ENCODE results near the gene MLF1. TPM values are rescaled to one million over a fixed set of nuclear protein-coding genes. Genes with fewer than 3 reads are reported as not detected.
A peak's percentile ranks its signal among the peaks of the same experiment; 100 is the strongest.

The MLF1 gene
- total RNA-seq, 4 donors from 2014 or later, result 1.3 to 5.9 (median 1.7) TPM

DNA sequence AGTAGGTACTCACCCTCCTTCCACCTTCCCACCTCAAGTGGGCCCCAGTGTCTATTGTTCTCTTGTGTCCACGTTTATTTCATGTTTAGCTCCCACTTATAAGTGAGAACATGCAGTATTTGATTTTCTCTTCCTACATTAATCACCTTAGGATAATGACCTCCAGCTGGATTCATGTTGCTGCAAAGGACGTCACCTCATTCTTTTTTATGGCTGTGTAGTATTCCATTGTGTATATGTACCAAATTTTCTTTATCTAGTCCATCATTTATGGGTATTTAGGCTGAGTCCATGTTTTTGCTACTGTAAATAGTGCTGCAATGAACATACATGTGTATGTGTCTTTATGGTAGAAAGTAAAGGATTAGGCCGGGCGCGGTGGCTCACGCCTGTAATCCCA lies 5.9 kb upstream of the MLF1 start:
- Histone ChIP-seq H3K36me3 (no peaks in the 10 kb centered on the region), H3K4me3 (no peak overlapping the region), H3K9me3 (no peaks in the 10 kb centered on the region), H3K4me1 (no peaks in the 10 kb centered on the region), H3K27ac (no peak overlapping the region), H3K27me3 (no peaks in the 10 kb centered on the region)
- WGBS, 2 donors, result 82 to 92% methylated on average over 2 to 5 of the region's 6 CpGs
- intact Hi-C loops (cut with DNase I), result no loop called here
- TF ChIP-seq CTCF (IDR thresholded peaks at IDR 0.05), result no peak
- no peak for TF ChIP-seq POLR2A (IDR thresholded peaks at IDR 0.05)
- DNase-seq, result no peak

DNA sequence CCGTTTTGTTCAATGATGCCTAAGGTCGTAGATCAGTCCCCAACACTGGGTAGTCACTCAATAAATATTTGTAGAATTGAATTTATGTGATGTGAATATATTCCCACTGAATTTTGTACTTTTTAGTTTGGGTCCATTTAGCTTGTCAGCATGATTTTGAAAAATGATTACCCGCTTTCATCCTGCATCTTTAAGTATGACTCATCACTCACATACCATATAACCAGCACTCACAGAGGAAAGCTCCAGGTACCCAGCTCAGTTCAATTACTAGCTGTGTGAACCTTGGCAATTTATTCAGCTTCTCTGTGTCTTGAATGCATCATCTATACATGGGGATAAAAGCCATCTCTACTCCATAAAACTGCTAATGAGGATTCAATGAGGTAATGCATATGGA lies 2.2 kb upstream of the MLF1 start:
- Histone ChIP-seq H3K4me1 (peaks cover 0 to 17% (median 0%) of the 10 kb centered on the region in 3 donors), H3K36me3 (no peaks in the 10 kb centered on the region), H3K9me3 (no peaks in the 10 kb centered on the region), H3K27ac (no peak overlapping the region), H3K4me3 (no peak overlapping the region), H3K27me3 (no peaks in the 10 kb centered on the region)
- DNase-seq, result no peak
- TF ChIP-seq POLR2A (IDR thresholded peaks at IDR 0.05), result no peak
- no peak for TF ChIP-seq CTCF (IDR thresholded peaks at IDR 0.05)
- intact Hi-C loops (cut with DNase I), result no loop called here
- 64 to 67% methylated on average over 3 of the region's 3 CpGs for WGBS, 2 donors

DNA sequence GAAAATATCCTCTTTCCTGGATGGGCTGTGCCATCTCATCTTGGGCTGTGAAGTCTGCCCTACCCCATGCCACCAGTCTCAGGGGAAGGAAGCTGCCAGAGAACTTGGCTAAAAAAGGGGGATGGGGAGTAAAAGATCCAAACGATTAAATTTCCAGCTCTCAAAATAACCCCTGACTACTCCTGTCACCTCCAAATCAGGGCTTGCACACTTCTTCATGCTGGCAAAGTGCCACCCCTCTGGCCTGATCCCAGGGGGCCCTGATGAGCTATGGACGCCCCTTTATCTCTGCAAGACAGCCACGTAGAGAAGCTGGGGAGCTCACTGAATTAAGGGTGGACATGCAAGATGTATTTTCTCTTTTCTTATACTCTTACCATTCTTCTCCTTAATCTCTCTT lies 1.2 kb upstream of the MLF1 start:
- Histone ChIP-seq H3K9me3 (no peaks in the 10 kb centered on the region), H3K27ac (no peak overlapping the region), H3K36me3 (no peaks in the 10 kb centered on the region), H3K4me3 (no peak overlapping the region), H3K4me1 (peaks cover 0 to 17% (median 0%) of the 10 kb centered on the region in 3 donors), H3K27me3 (no peaks in the 10 kb centered on the region)
- no peak for DNase-seq
- intact Hi-C loops (cut with DNase I), result no loop called here
- TF ChIP-seq POLR2A (IDR thresholded peaks at IDR 0.05) (no peak), CTCF (IDR thresholded peaks at IDR 0.05) (no peak)
- 43 to 58% methylated on average over 3 of the region's 3 CpGs for WGBS, 2 donors

GRCh38 chr3:158571969-158572765 lies 1.2 kb downstream of the MLF1 start:
- TF ChIP-seq CTCF (IDR thresholded peaks at IDR 0.05) (no peak), POLR2A (IDR thresholded peaks at IDR 0.05) (no peak)
- intact Hi-C loops (cut with DNase I), result no loop called here
- peaks cover 0 to 17% (median 0%) of the 10 kb centered on the region in 3 donors for H3K4me1 ChIP-seq
- WGBS, 2 donors, result 79 to 88% methylated on average over 15 of the region's 16 CpGs
- no peaks in the 10 kb centered on the region for H3K27me3 ChIP-seq
- H3K4me3 ChIP-seq, result peak overlapping the region in 2 of 4 donors; percentile 53 to 77
- H3K36me3 ChIP-seq, result no peaks in the 10 kb centered on the region
- H3K9me3 ChIP-seq, result no peaks in the 10 kb centered on the region
- DNase-seq, result no peak
- no peak overlapping the region for H3K27ac ChIP-seq

DNA sequence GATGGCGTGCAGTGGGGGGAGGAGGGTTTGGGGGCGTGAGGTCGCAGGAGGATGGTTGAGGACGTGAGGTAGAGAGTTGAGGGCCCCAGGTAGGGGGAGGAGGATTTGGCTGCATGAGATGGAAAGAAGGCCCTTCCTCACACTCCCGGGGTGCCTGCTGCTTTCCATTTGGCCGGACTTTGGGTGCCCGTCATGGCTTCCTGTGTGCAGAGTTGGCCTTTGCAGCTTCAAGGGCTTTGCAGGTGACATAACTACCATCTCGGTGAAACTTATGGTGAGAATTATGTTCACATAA lies 1.7 kb downstream of the MLF1 start:
- Histone ChIP-seq H3K27me3 (no peaks in the 10 kb centered on the region), H3K4me3 (no peak overlapping the region), H3K36me3 (no peaks in the 10 kb centered on the region), H3K9me3 (no peaks in the 10 kb centered on the region), H3K27ac (no peak overlapping the region), H3K4me1 (peaks cover 0 to 17% (median 0%) of the 10 kb centered on the region in 3 donors)
- DNase-seq, result no peak
- TF ChIP-seq POLR2A (IDR thresholded peaks at IDR 0.05) (no peak), CTCF (IDR thresholded peaks at IDR 0.05) (no peak)
- intact Hi-C loops (cut with DNase I), result no loop called here
- WGBS, 2 donors, result 66 to 81% methylated on average over 7 to 8 of the region's 8 CpGs
